ENCODE measurements around the gene RAPSN. TPM values are rescaled to one million over a fixed set of nuclear protein-coding genes. Genes with fewer than 3 reads are reported as not detected.

Gene RAPSN
- 0.09 and 0.22 TPM in 2 replicates for total RNA-seq

DNA sequence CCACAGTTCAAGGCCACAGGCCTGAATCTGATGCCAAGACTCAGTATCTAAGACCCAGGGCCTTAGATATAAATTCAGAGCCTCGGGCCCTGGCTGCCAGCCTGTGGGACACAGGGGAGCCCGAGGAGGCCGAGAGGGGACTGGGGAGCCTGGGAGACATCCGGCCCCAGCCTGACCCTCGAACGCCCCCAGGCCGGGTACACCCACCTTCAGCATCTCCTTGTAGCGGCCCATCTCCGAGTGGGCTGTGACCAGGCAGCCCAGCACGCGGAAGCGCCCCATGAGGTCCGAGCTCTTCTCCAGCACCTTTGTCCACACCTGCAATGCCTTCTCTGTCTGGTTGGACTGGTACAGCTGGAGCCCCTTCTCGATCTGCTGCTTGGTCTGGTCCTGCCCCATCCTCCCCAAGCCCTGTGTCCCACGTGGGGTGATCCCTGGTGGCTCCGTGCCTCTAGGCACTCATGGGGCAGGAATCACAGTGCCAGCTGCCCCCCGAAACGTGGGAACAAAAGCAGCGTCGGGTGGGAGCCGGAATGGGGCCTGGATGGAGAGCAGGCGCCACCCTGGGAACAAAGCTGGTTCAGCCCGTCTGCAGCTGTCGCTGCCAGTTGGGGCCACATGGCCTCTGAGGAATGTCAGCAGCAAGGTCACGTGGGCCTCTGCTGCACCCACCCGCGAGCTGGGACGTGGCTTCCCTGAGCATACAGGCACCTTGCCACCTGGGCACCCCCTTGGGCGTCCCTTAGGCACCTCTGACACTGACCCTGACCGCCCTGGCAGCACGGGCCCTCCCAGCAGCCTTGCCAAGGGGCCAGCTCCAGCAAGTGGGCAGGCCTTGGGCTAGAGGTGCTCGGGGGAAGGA lies at the start of gene RAPSN:
RAPSN (minus strand) TSS at position 571 of the 862 bp plus-strand sequence; CDS start at position 399, 172 bp downstream.

DNA sequence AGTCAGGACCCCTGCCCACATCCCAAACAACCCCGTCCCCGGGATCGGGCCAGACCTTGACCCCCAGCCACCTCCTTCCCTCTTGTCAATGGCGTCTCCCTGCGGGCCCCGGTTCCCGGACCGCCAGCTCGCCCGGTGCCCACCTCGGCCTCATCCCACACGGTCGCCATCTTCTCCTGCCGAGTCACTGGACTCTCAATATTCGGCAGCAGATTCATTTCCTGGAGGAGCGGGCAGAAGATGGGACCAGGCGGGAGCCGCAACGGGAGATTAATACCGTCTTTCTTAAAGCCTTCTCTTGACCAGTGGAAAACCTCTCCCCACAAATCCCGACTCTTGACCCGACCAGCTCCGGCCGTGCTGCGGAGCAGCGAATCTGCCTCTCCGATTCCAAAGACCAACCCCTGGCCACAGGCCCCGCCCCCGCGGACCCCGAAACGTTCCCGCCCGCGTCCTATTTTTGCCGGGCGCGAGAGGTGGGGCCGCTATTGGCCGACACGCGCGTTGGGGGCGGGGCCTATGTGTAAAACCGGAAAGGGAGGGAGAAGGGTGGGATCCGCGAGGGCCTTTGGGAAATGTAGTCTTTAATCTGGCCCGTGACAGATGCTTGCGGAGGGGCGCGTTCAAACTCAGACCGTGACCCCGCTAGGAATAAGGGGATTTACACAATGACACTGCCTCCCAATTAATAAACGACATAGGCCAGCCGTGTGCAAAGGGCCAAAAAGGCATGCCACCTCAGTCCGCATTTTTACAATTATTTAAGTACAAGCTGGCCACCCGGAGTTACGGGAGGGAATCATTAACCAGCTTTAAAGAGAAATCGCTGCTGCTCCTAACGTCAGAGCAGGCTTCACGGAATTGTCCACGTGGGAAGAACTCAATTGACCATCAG lies 22.6 kb downstream of the RAPSN start, which contains the start of gene PSMC3:
PSMC3 (minus strand) TSS at position 378 of the 895 bp plus-strand sequence; CDS start at position 218, 160 bp downstream.

DNA sequence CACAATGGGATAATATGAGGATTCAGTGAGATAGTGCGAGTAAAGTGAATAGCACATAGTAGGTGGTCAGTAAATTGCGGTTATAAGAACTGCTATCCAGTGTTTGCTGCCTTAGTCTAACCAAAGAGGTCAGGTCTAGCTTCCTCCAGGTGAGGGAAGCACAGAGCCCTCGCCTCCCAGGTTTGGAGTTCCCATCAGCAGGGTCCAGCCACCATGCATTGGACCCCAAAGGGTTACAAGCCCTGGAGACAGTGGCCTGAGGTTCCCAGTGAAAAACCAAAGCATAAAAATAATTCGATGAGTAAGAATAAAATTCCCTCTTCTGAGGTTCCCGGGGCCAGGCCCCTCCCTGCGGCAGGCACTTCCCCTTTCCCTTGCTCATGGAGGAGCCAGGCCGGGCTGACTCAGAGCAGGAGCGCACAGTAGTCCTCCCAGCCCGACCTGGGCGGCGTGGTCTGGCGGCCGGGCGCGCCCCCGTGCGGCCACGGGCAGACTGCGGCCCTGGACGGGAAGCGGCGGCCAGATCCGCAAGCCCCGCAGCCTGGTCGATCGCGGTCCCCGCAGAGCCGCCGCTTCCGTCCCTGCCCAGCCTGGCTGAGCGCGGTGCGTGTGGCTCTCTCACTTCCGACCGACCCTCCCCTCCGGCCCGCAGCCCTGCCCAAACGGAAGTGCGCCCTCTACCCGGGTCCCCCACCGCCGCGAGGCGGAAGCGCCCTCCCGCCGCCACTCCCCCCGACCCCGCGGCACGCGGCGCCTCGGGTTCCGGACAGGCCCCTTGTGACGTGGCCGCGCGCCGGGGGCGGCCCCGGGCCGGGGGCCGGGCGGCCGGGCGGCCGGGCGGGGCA lies 41.0 kb downstream of the RAPSN start, which contains the start of gene SLC39A13:
SLC39A13 (plus strand) TSS at position 845 of the 845 bp plus-strand sequence. CDS start 1,505 bp downstream, outside the sequence.

Other genes with a start within 250 kb of the RAPSN start
- 34.8 and 44.6 TPM in 2 replicates for gene DDB2, start 234.2 kb downstream of the RAPSN start, total RNA-seq
- gene ACP2, start 200.3 kb downstream of the RAPSN start, total RNA-seq, result 35.2 and 40.5 TPM in 2 replicates
- gene NR1H3, start 191.1 kb downstream of the RAPSN start, total RNA-seq, result 52.5 and 80.0 TPM in 2 replicates
- 24.4 and 25.3 TPM in 2 replicates for gene MADD, start 179.0 kb downstream of the RAPSN start, total RNA-seq
- gene MYBPC3, start 96.4 kb downstream of the RAPSN start, total RNA-seq, result not detected in 2 replicates
- 0.17 TPM in 1 of 2 replicates, not detected in the other for gene SPI1, start 70.6 kb downstream of the RAPSN start, total RNA-seq
- 29.1 and 51.0 TPM in 2 replicates for gene SLC39A13, start 40.5 kb downstream of the RAPSN start, total RNA-seq
- gene PSMC3, start 22.7 kb downstream of the RAPSN start, total RNA-seq, result 155 and 160 TPM in 2 replicates
- gene CELF1, start 104.0 kb upstream of the RAPSN start, total RNA-seq, result 77.3 and 97.3 TPM in 2 replicates
- gene PTPMT1, start 116.5 kb upstream of the RAPSN start, total RNA-seq, result 61.6 and 77.4 TPM in 2 replicates
- 34.2 and 37.9 TPM in 2 replicates for gene KBTBD4, start 129.8 kb upstream of the RAPSN start, total RNA-seq
- 72.7 and 90.9 TPM in 2 replicates for gene NDUFS3, start 129.9 kb upstream of the RAPSN start, total RNA-seq
- not detected in 2 replicates for gene FAM180B, start 137.5 kb upstream of the RAPSN start, total RNA-seq
- gene C1QTNF4, start 145.3 kb upstream of the RAPSN start, total RNA-seq, result 0.17 and 0.76 TPM in 2 replicates
- gene MTCH2, start 193.4 kb upstream of the RAPSN start, total RNA-seq, result 66.1 and 90.2 TPM in 2 replicates

Measured in dermis lymphatic vessel endothelial cell (primary cell).